Measurements from ENCODE around the gene PITPNC1. TPM values are rescaled to one million over a fixed set of nuclear protein-coding genes. Genes with fewer than 3 reads are reported as not detected.

Gene PITPNC1
- total RNA-seq, 4 donors from 2014 or later: 4.1 to 45.1 (median 8.7) TPM

- Histone ChIP-seq H3K27ac (no peak overlapping the region), H3K36me3 (no peaks in the 10 kb centered on the region), H3K9me3 (no peaks in the 10 kb centered on the region), H3K4me3 (no peak overlapping the region), H3K4me1 (no peaks in the 10 kb centered on the region), H3K27me3 (no peaks in the 10 kb centered on the region)
- TF ChIP-seq CTCF (IDR thresholded peaks at IDR 0.05) (no peak), POLR2A (IDR thresholded peaks at IDR 0.05) (no peak)
- intact Hi-C loops (cut with DNase I; ENCODE audit: low total_unique reads): no loop called here
- DNase-seq: no peak
These were observed 259.2 kb downstream of the PITPNC1 start for GRCh38 chr17:67636312-67636711.

GRCh38 chr17:67636834-67637520, 259.9 kb downstream of the PITPNC1 start:
- TF ChIP-seq POLR2A (IDR thresholded peaks at IDR 0.05) (no peak), CTCF (IDR thresholded peaks at IDR 0.05) (no peak)
- Histone ChIP-seq H3K9me3 (no peaks in the 10 kb centered on the region), H3K4me1 (no peaks in the 10 kb centered on the region), H3K27me3 (no peaks in the 10 kb centered on the region), H3K27ac (no peak overlapping the region), H3K4me3 (no peak overlapping the region), H3K36me3 (no peaks in the 10 kb centered on the region)
- intact Hi-C loops (cut with DNase I; ENCODE audit: low total_unique reads): no loop called here
- DNase-seq: no peak

DNA sequence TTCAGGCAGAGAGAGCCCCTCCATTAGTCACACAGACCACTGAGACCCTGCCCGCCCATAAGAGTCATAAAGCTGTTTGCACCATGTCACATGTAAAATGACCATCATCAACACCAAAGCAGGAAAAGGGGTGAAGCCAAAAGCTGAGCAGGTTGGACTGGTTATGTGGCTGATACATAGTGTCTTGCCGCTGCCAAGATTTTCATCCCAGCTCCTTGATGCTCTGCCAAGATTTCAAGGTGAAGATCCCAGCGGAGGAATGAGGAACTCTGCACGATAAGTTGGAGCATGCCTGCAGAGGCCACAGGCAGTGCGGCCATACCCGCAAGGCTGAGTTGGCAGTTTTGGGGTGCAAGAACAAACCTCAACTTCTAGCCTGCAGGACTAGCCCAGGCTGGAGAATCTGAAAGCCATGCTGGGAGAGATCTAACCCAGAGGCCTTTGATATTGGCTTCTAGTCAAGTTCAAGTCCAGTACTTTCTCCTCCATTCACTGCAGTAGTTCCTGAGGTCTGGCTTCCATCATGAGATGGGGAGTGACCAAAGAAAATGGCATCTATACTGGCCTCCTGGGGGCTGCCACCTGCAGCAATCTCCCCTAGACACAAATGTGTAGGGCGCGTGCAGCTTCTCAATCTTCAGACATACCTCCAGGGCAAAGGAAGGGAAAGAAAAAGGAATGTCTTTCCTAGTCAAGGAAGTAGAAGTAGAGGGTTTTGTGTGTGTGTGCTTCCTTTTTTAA, 261.0 kb downstream of the PITPNC1 start:
- DNase-seq: no peak
- H3K4me1 ChIP-seq: no peaks in the 10 kb centered on the region

DNA sequence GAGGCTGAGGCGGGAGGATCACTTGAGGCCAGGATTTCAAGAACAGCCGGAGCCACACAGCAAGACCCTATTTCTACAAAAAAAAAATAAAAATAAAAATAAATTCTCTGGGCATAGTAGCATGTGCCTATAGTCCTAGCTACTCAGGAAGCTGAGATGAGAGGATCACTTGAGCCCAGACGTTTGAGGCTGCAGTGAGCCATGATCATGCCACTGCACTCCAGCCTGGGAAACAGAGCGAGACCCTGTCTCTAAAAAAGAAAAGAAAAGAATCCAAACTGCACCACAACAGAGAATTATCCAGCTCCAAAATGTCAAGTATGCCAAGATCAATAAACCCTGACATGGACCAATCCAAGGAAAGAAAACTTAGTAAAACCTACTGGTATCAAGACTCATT, 261.8 kb downstream of the PITPNC1 start:
- Histone ChIP-seq H3K27ac (no peak overlapping the region), H3K4me3 (no peak overlapping the region), H3K36me3 (no peaks in the 10 kb centered on the region), H3K27me3 (no peaks in the 10 kb centered on the region), H3K9me3 (no peaks in the 10 kb centered on the region), H3K4me1 (no peaks in the 10 kb centered on the region)
- no peak for DNase-seq
- TF ChIP-seq POLR2A (IDR thresholded peaks at IDR 0.05) (no peak), CTCF (IDR thresholded peaks at IDR 0.05) (no peak)
- intact Hi-C loops (cut with DNase I; ENCODE audit: low total_unique reads): no loop called here

More for the DNA sequence above, 261.0 kb downstream of the PITPNC1 start:
- TF ChIP-seq POLR2A (IDR thresholded peaks at IDR 0.05): no peak
- intact Hi-C loops (cut with DNase I; ENCODE audit: low total_unique reads): no loop called here
- Histone ChIP-seq H3K9me3 (no peaks in the 10 kb centered on the region), H3K27ac (no peak overlapping the region), H3K27me3 (no peaks in the 10 kb centered on the region), H3K4me3 (no peak overlapping the region), H3K36me3 (no peaks in the 10 kb centered on the region)

DNA sequence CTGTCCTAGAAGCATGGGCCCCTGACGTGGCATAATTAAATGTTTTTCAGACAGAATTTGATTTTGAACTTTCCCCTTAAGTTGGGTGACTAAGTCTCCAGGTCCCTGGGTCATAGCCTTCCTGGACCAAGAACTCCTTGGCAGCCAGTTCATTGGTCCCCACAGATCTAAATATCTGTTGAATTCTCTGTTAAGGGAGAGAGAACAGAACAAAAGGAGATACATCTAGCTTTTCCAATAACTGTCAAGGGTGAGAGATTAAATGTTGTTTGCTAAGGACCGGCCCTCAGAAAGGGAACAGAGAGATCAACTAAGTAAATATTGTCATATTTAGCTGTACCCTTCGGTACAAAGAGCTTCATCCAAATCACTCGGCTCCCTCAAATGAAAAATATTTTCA, 262.5 kb downstream of the PITPNC1 start:
- TF ChIP-seq POLR2A (IDR thresholded peaks at IDR 0.05) (no peak), CTCF (IDR thresholded peaks at IDR 0.05) (no peak)
- Histone ChIP-seq H3K27ac (no peak overlapping the region), H3K36me3 (no peaks in the 10 kb centered on the region), H3K4me1 (no peaks in the 10 kb centered on the region), H3K27me3 (no peaks in the 10 kb centered on the region), H3K9me3 (no peaks in the 10 kb centered on the region), H3K4me3 (no peak overlapping the region)
- DNase-seq: no peak
- intact Hi-C loops (cut with DNase I; ENCODE audit: low total_unique reads): no loop called here

Measured in uterus (tissue), 4 donors.